ENCODE results near the gene ABCC9.
"Not testable (repeated sequence)": the region's sequence is repeated elsewhere in the genome, so short reads cannot be mapped to it uniquely, and the experiment has no call there.

The ABCC9 gene

DNA sequence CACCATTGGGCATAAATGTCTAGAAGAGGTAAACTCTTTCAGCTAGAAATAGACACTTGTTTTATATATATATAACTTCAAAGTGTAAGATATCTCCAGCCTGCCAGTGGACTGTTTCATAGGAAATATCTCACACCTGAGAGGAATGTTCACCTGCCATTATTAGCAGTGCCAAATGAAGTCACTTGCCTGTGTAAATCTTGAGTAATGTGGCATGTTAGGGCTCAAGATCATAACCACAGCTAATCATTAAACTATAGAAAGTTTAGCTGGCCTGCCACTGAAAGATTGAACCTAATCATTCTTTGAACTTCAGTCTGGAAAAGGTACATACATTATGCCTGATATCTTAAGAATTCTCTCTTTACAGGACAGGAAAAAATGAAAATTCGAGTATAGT is 141.2 kb downstream of the ABCC9 start:
- TF ChIP-seq, protein P1, sequence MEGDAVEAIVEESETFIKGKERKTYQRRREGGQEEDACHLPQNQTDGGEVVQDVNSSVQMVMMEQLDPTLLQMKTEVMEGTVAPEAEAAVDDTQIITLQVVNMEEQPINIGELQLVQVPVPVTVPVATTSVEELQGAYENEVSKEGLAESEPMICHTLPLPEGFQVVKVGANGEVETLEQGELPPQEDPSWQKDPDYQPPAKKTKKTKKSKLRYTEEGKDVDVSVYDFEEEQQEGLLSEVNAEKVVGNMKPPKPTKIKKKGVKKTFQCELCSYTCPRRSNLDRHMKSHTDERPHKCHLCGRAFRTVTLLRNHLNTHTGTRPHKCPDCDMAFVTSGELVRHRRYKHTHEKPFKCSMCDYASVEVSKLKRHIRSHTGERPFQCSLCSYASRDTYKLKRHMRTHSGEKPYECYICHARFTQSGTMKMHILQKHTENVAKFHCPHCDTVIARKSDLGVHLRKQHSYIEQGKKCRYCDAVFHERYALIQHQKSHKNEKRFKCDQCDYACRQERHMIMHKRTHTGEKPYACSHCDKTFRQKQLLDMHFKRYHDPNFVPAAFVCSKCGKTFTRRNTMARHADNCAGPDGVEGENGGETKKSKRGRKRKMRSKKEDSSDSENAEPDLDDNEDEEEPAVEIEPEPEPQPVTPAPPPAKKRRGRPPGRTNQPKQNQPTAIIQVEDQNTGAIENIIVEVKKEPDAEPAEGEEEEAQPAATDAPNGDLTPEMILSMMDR (IDR thresholded peaks at IDR 0.05; ENCODE audit: low read depth, low read length, missing control alignments), result no peak
- DNase-seq (ENCODE audit: low read depth), result no peak
- H3K4me3 ChIP-seq (ENCODE audit: low read depth, low read length), result no peak overlapping the region
- in situ Hi-C loops (cut with HindIII; ENCODE audit: low sequenced_read_pairs), result no loop called here

DNA sequence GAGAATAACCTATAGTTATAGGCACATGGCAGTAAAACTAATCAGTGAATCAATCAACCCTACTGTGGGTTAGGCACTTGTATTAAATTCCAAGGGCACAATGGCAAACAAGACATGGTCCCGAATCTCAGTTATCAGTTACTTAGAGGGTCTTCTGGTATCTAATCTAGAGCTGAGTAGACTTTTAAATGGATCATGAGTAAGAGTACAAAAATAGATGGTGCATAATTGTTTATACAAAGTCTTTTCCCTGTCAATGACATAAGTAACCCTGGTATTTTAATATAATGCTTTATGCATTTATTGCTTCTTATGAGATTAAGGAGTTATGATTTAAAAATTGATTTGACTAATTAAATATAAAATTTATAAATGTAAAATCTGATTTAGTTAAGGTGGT is 143.7 kb downstream of the ABCC9 start:
- no peak overlapping the region for H3K4me3 ChIP-seq (ENCODE audit: low read depth, low read length)
- TF ChIP-seq, protein P1 (IDR thresholded peaks at IDR 0.05; ENCODE audit: low read depth, low read length, missing control alignments), result no peak
- no peak for DNase-seq (ENCODE audit: low read depth)
- in situ Hi-C loops (cut with HindIII; ENCODE audit: low sequenced_read_pairs), result no loop called here

DNA sequence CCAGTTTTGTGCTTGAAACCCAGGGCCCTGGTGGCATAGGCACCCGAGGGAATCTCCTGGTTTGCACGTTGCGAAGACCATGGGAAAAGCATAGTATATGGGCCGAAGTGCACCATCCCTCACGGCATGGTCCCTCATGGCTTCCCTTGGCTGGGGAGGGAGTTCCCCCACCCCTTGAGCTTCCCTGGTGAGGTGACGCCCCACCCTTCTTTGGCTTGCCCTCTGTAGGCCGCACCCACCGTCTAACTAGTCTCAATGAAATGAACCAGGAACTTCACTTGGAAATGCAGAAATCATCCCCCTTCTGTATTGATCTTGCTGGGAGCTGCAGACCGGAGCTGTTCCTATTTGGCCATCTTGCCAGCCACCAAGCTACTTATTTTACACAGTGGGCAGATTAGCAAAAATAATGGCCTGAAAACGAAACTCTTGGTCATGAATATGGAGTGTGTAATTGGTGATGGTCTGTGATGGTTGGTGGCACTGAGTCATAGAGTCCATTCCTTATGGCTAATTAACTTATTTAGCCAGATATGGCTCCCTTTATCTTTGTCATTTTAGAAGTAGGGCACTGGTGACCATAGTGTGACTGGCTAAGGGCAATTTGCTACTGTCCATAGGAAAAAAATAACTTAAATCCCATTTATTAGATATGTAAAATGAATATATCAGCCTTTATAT is 145.4 kb downstream of the ABCC9 start:
- TF ChIP-seq, protein P1 (IDR thresholded peaks at IDR 0.05; ENCODE audit: low read depth, low read length, missing control alignments), result no peak
- DNase-seq (ENCODE audit: low read depth), result no peak
- no peak overlapping the region for H3K4me3 ChIP-seq (ENCODE audit: low read depth, low read length)
- in situ Hi-C loops (cut with HindIII; ENCODE audit: low sequenced_read_pairs), result no loop called here

DNA sequence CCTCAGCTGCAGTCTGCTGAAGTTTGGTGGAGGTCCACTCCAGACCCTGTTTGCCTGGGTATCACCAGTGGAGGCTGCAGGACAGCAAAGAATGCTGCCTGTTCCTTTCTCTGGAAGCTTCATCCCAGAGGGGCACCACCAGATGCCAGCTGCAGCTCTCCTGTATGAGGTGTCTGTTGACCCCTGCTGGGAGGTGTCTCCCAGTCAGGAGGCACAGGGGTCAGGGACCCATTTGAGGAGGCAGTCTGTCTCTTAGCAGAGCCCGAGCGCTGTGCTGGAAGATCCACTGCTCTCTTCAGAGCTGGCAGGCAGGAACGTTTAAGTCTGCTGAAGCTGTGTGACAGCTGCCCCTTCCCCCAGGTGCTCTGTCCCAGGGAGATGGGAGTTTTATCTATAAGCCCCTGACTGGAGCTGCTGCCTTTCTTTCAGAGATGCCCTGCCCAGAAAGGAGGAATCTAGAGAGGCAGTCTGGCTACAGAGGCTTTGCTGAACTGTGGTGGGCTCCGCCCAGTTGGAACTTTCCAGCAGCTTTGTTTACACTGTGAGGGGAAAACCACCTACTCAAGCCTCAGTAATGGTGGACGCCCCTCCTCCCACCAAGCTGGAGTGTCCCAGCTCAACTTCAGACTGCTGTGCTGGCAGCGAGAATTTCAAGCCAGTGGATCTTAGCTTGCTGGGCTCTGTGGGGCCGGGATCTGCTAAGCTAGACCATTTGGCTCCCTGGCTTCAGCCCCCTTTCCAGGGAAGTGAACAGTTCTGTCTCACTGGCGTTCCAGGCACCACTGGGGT is 146.2 kb downstream of the ABCC9 start:
- in situ Hi-C loops (cut with HindIII; ENCODE audit: low sequenced_read_pairs); DNase-seq (ENCODE audit: low read depth); H3K4me3 ChIP-seq (ENCODE audit: low read depth, low read length): not testable (repeated sequence)

DNA sequence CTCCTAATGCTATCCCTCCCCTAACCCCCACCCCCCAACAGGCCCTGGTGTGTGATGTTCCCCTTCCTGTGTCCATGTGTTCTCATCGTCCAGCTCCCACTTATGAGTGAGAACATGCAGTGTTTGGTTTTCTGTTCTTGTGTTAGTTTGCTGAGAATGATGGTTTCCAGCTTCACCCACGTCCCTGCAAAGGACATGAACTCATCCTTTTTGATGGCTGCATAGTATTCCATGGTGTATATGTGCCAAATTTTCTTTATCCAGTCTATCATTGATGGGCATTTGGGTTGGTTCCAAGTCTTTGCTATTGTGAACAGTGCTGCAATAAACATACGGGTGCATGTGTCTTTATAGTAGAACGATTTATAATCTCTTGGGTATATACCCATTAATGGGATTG is 151.5 kb downstream of the ABCC9 start:
- H3K4me3 ChIP-seq (ENCODE audit: low read depth, low read length); in situ Hi-C loops (cut with HindIII; ENCODE audit: low sequenced_read_pairs); DNase-seq (ENCODE audit: low read depth): not testable (repeated sequence)

DNA sequence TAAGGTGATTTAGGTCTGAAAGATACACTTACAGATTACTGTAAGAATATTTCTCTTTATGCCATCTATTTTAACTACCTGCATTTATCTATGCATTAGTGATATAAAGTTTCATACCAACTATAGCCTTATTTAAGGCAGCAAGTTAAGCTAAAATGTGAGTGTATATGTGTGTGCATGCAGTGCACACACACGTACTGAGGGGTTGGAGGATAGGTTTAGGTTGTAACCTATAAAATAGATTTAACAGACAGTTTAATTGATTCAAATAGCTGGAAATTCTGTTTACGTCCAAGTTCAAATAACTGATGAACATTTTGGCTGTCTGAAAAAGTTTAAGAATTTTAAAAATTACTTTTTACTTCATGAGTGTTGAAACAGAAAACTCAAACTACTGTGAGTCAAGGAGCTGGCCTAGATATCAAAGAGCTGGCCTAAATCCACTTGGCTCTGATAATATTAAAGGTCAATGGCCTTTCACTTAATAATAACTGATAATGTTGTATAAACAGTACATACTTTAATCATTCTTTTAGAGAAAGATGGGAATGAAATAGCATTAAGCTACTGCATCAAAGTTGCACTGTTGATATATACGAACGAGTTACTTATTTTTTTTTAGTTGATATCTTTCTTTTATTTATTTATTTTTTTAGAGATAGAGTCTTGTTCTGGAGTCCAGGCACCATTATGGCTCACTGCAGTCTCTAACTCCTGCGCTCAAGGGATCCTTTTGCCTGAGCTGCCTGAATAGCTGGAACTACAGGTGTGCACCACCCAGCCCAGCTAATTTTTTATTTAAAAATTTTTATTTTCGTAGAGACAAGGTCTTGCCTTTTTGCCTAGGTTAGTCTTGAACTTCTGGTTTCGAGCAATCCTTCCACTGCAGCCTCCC is 152.9 kb downstream of the ABCC9 start:
- H3K4me3 ChIP-seq (ENCODE audit: low read depth, low read length), result no peak overlapping the region
- TF ChIP-seq, protein P1 (IDR thresholded peaks at IDR 0.05; ENCODE audit: low read depth, low read length, missing control alignments), result no peak
- no peak for DNase-seq (ENCODE audit: low read depth)
- in situ Hi-C loops (cut with HindIII; ENCODE audit: low sequenced_read_pairs), result no loop called here

DNA sequence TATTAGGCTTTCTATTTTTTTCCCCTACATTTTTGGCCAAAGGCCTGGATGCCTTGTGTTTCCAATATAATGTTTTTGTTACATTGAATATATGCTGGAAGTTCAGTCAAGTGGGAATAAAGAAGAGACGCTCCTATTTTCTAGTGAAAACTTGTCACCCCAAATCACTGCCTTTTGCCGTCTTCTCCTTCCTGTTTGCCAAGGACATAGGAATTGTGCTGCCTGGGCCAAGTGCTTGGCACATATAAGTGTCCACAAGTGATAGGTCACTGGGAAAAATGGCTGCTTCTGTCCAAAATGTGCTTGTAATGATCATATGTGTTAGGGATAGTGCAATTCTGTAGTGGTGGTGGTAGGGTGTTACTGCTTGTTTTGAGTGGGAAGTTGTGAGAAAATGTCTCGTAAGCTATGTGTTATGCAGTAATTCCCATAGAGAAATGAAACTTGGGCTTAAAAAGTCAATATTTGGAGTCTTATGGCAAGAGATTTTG is 155.1 kb downstream of the ABCC9 start:
- in situ Hi-C loops (cut with HindIII; ENCODE audit: low sequenced_read_pairs), result no loop called here
- DNase-seq (ENCODE audit: low read depth), result no peak

DNA sequence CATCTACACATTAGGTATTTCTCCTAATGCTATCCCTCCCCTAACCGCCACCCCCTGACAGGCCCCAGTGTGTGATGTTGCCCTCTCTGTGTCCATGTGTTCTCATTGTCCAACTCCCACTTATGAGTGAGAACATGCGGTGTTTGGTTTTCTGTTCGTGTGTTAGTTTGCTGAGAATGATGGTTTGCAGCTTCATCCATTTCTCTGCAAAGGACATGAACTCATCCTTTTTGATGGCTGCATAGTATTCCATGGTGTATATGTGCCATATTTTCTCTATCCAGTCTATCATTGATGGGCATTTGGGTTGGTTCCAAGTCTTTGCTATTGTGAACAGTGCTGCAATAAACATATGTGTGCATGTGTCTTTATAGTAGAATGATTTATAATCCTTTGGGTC is 158.5 kb downstream of the ABCC9 start:
- in situ Hi-C loops (cut with HindIII; ENCODE audit: low sequenced_read_pairs), result not testable (repeated sequence)

More for the DNA sequence above, 155.1 kb downstream of the ABCC9 start:
- no peak overlapping the region for H3K4me3 ChIP-seq (ENCODE audit: low read depth, low read length)
- TF ChIP-seq, protein P1 (IDR thresholded peaks at IDR 0.05; ENCODE audit: low read depth, low read length, missing control alignments), result no peak

More for the DNA sequence above, 158.5 kb downstream of the ABCC9 start:
- DNase-seq (ENCODE audit: low read depth); H3K4me3 ChIP-seq (ENCODE audit: low read depth, low read length): not testable (repeated sequence)

Data from astrocyte of the cerebellum (primary cell).